Measurements from ENCODE around the gene SPON1. TPM values are rescaled to one million over a fixed set of nuclear protein-coding genes. Genes with fewer than 3 reads are reported as not detected.
"Not testable (repeated sequence)": the region's sequence is repeated elsewhere in the genome, so short reads cannot be mapped to it uniquely, and the experiment has no call there.

Gene SPON1
- total RNA-seq, 4 donors from 2014 or later: 8.0 to 16.1 (median 11.3) TPM

- Histone ChIP-seq H3K36me3 (no peaks in the 10 kb centered on the region), H3K27me3 (no peaks in the 10 kb centered on the region), H3K27ac (no peak overlapping the region), H3K4me1 (peaks cover 6% of the 10 kb centered on the region), H3K4me3 (no peak overlapping the region), H3K9me3 (no peaks in the 10 kb centered on the region)
- WGBS: 100% methylated on average over 1 of the region's 1 CpG
- no peak for DNase-seq (ENCODE audit: low spot score in 2 of 2)
- TF ChIP-seq EP300 (IDR thresholded peaks at IDR 0.05) (no peak), POLR2A (IDR thresholded peaks at IDR 0.05) (no peak), CTCF (IDR thresholded peaks at IDR 0.05) (no peak), POLR2AphosphoS5 (IDR thresholded peaks at IDR 0.05) (no peak)
Observed at GRCh38 chr11:13927481-13927880, 35.0 kb upstream of the SPON1 start.

GRCh38 chr11:13928566-13929251 lies 33.8 kb upstream of the SPON1 start:
- H3K4me1 ChIP-seq: peaks cover 6% of the 10 kb centered on the region
- H3K4me3 ChIP-seq: no peak overlapping the region
- H3K36me3 ChIP-seq: no peaks in the 10 kb centered on the region
- TF ChIP-seq CTCF (IDR thresholded peaks at IDR 0.05) (no peak), POLR2AphosphoS5 (IDR thresholded peaks at IDR 0.05) (no peak), POLR2A (IDR thresholded peaks at IDR 0.05) (no peak), EP300 (IDR thresholded peaks at IDR 0.05) (no peak)
- 41% methylated on average over 4 of the region's 4 CpGs for whole genome bisulfite sequencing
- H3K27me3 ChIP-seq: no peaks in the 10 kb centered on the region
- DNase-seq (ENCODE audit: low spot score in 2 of 2): no peak
- no peaks in the 10 kb centered on the region for H3K9me3 ChIP-seq
- no peak overlapping the region for H3K27ac ChIP-seq

GRCh38 chr11:13929395-13929891 lies 33.1 kb upstream of the SPON1 start:
- Histone ChIP-seq H3K9me3 (no peaks in the 10 kb centered on the region), H3K4me3 (no peak overlapping the region), H3K36me3 (no peaks in the 10 kb centered on the region), H3K27ac (no peak overlapping the region), H3K4me1 (peaks cover 6% of the 10 kb centered on the region), H3K27me3 (no peaks in the 10 kb centered on the region)
- WGBS: 62% methylated on average over 3 of the region's 3 CpGs
- TF ChIP-seq POLR2A (IDR thresholded peaks at IDR 0.05) (no peak), POLR2AphosphoS5 (IDR thresholded peaks at IDR 0.05) (no peak), EP300 (IDR thresholded peaks at IDR 0.05) (no peak), CTCF (IDR thresholded peaks at IDR 0.05) (no peak)
- DNase-seq (ENCODE audit: low spot score in 2 of 2): no peak

- DNase-seq (ENCODE audit: low spot score in 2 of 2): no peak
- H3K4me1 ChIP-seq: peaks cover 6% of the 10 kb centered on the region
- H3K27ac ChIP-seq: no peak overlapping the region
- no peak overlapping the region for H3K4me3 ChIP-seq
- H3K36me3 ChIP-seq: no peaks in the 10 kb centered on the region
- 86% methylated on average over 4 of the region's 4 CpGs for WGBS
- H3K9me3 ChIP-seq: no peaks in the 10 kb centered on the region
- H3K27me3 ChIP-seq: no peaks in the 10 kb centered on the region
- TF ChIP-seq POLR2AphosphoS5 (IDR thresholded peaks at IDR 0.05): no peak
Observed at GRCh38 chr11:13931356-13931755, 31.2 kb upstream of the SPON1 start.

GRCh38 chr11:13937154-13937553 lies 25.4 kb upstream of the SPON1 start:
- not testable (repeated sequence) for H3K4me3 ChIP-seq; DNase-seq (ENCODE audit: low spot score in 2 of 2); H3K27ac ChIP-seq; H3K4me1 ChIP-seq; H3K27me3 ChIP-seq; H3K9me3 ChIP-seq; H3K36me3 ChIP-seq
- WGBS: 86% methylated on average over 3 of the region's 4 CpGs

GRCh38 chr11:13938829-13939228 lies 23.7 kb upstream of the SPON1 start:
- not testable (repeated sequence) for H3K27me3 ChIP-seq; H3K4me3 ChIP-seq; H3K27ac ChIP-seq; H3K36me3 ChIP-seq; H3K9me3 ChIP-seq; H3K4me1 ChIP-seq; DNase-seq (ENCODE audit: low spot score in 2 of 2)
- WGBS: 86% methylated on average over 10 of the region's 10 CpGs

All from suprapubic skin (tissue), 4 donors.